Activated CD8-positive, alpha-beta memory T cell treated with anti-CD3 and anti-CD28 coated beads, Interleukin-2, amount 50 U/mL, for 48 hours (primary cell): ENCODE data around the gene VPS33B.
A peak's percentile ranks its signal among the peaks of the same experiment; 100 is the strongest.
"Not testable (repeated sequence)": the region's sequence is repeated elsewhere in the genome, so short reads cannot be mapped to it uniquely, and the experiment has no call there.

Source experiments
- DNase-seq: peaks from one replicate; pipeline ENCODE4 v3.0.0-alpha.2; 2020

Gene VPS33B

GRCh38 chr15:91022075-91022831, at the start of gene VPS33B:
Gene VPS33B, minus strand, starts transcription at chr15:91022594. Its CDS starts 345 bp downstream, at chr15:91022249.
- peak; percentile 87 for DNase-seq

- DNase-seq: no peak
Measured at GRCh38 chr15:91072161-91072560, 49.8 kb upstream of the VPS33B start.

GRCh38 chr15:91070872-91071271, 48.5 kb upstream of the VPS33B start:
- no peak for DNase-seq

- no peak for DNase-seq
Measured at GRCh38 chr15:91068966-91069365, 46.6 kb upstream of the VPS33B start.

GRCh38 chr15:91068436-91068835, 46.0 kb upstream of the VPS33B start:
- DNase-seq: no peak

GRCh38 chr15:91067036-91067435, 44.6 kb upstream of the VPS33B start:
- no peak for DNase-seq

- no peak for DNase-seq
Measured at GRCh38 chr15:91065505-91065904, 43.1 kb upstream of the VPS33B start.

GRCh38 chr15:91061997-91062396, 39.6 kb upstream of the VPS33B start:
- DNase-seq: no peak

- no peak for DNase-seq
Measured at GRCh38 chr15:91061230-91061629, 38.8 kb upstream of the VPS33B start.

GRCh38 chr15:91055548-91056331, 33.3 kb upstream of the VPS33B start:
- DNase-seq: no peak

GRCh38 chr15:91054816-91055215, 32.4 kb upstream of the VPS33B start:
- no peak for DNase-seq

- no peak for DNase-seq
Measured at GRCh38 chr15:91051248-91051647, 28.9 kb upstream of the VPS33B start.

- no peak for DNase-seq
Measured at GRCh38 chr15:91050128-91050455, 27.7 kb upstream of the VPS33B start.

- DNase-seq: no peak
Measured at GRCh38 chr15:91049378-91050127, 27.2 kb upstream of the VPS33B start.

- DNase-seq: no peak
Measured at GRCh38 chr15:91047545-91048199, 25.3 kb upstream of the VPS33B start.

GRCh38 chr15:91046056-91046455, 23.7 kb upstream of the VPS33B start:
- not testable (repeated sequence) for DNase-seq

- DNase-seq: no peak
Measured at GRCh38 chr15:91045065-91045464, 22.7 kb upstream of the VPS33B start.

GRCh38 chr15:91043202-91043874, 20.9 kb upstream of the VPS33B start:
- no peak for DNase-seq

- DNase-seq: no peak
Measured at GRCh38 chr15:91040856-91041255, 18.5 kb upstream of the VPS33B start.

GRCh38 chr15:91039996-91040395, 17.6 kb upstream of the VPS33B start:
- DNase-seq: no peak

GRCh38 chr15:91032919-91033803, 10.8 kb upstream of the VPS33B start:
- DNase-seq: peak; percentile 72
